ENCODE results near the gene ERC1.
"Not testable (repeated sequence)": the region's sequence is repeated elsewhere in the genome, so short reads cannot be mapped to it uniquely, and the experiment has no call there.

The ERC1 gene

GRCh38 chr12:1218369-1218768 lies 227.3 kb downstream of the ERC1 start:
- no peaks in the 10 kb centered on the region for H3K36me3 ChIP-seq (ENCODE audit: control insufficient read depth, insufficient read depth, low read length)
- H3K9me3 ChIP-seq (ENCODE audit: control insufficient read depth, insufficient read depth, low read length), result no peaks in the 10 kb centered on the region
- no CpG with 5 or more reads among the region's 2 CpGs for WGBS (ENCODE audit: insufficient coverage, insufficient read length)
- H3K27ac ChIP-seq (ENCODE audit: low read length), result no peak overlapping the region
- no peak overlapping the region for H3K4me3 ChIP-seq (ENCODE audit: low read length)
- no peaks in the 10 kb centered on the region for H3K27me3 ChIP-seq (ENCODE audit: control insufficient read depth, insufficient read depth, low read length)
- H3K4me1 ChIP-seq (ENCODE audit: control insufficient read depth, insufficient read depth, low read length), result no peaks in the 10 kb centered on the region
- DNase-seq (ENCODE audit: low read depth, low spot score), result no peak

DNA sequence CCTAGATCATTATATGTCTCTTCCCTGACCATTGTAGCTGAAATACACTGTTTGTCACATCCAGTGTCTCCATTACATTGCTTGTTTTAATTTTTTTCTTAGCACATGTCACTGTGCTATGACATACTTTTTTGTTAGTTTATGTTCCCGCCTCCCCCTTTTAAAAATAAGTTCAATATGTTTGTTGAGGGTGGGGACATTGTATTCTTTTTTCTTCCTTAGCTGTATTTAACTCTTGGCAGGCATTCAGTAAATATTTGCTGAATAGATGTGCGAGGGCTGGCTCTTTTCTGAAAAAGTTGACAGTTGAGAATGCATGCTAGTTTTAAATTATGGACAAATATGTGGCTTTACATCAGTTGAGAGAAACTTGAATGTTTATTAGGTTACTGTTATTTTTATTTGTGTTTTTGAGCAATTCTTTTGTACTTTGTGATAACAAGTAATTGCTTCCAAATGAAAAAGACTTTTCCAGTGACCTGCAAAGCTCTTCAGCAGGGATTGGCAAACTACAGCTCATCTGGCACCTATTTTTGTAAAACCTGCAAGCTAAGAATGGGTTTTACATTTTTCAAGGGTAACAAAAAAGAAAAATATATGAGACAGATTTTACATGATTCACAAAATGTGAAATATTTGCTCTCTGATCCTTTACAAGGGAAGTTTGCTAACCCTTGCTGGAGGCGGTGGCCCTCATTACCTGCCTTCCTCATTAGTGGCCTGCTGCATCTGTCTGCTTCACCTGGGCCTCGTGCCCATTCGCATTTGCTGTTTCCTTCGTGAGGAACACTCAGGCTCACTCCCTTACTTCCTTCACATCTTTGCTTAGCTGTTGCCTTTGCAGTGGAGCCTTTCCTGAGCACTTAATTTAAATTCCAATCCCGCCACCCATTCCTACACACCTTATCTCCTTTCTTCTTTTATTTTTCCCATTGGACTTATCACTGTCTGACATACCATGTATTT lies 229.4 kb downstream of the ERC1 start:
- DNase-seq (ENCODE audit: low read depth, low spot score), result no peak
- no peaks in the 10 kb centered on the region for H3K4me1 ChIP-seq (ENCODE audit: control insufficient read depth, insufficient read depth, low read length)
- 100% methylated on average over 1 of the region's 7 CpGs for WGBS (ENCODE audit: insufficient coverage, insufficient read length)
- no peaks in the 10 kb centered on the region for H3K27me3 ChIP-seq (ENCODE audit: control insufficient read depth, insufficient read depth, low read length)
- H3K4me3 ChIP-seq (ENCODE audit: low read length), result no peak overlapping the region
- H3K9me3 ChIP-seq (ENCODE audit: control insufficient read depth, insufficient read depth, low read length), result no peaks in the 10 kb centered on the region
- H3K27ac ChIP-seq (ENCODE audit: low read length), result no peak overlapping the region
- H3K36me3 ChIP-seq (ENCODE audit: control insufficient read depth, insufficient read depth, low read length), result no peaks in the 10 kb centered on the region

- WGBS (ENCODE audit: insufficient coverage, insufficient read length), result no CpG with 5 or more reads among the region's 4 CpGs
- no peak overlapping the region for H3K4me3 ChIP-seq (ENCODE audit: low read length)
- no peaks in the 10 kb centered on the region for H3K4me1 ChIP-seq (ENCODE audit: control insufficient read depth, insufficient read depth, low read length)
- no peak for DNase-seq (ENCODE audit: low read depth, low spot score)
- H3K27ac ChIP-seq (ENCODE audit: low read length), result no peak overlapping the region
- H3K9me3 ChIP-seq (ENCODE audit: control insufficient read depth, insufficient read depth, low read length), result no peaks in the 10 kb centered on the region
- H3K36me3 ChIP-seq (ENCODE audit: control insufficient read depth, insufficient read depth, low read length), result no peaks in the 10 kb centered on the region
- no peaks in the 10 kb centered on the region for H3K27me3 ChIP-seq (ENCODE audit: control insufficient read depth, insufficient read depth, low read length)
Measured at GRCh38 chr12:1222858-1223639, 232.0 kb downstream of the ERC1 start.

DNA sequence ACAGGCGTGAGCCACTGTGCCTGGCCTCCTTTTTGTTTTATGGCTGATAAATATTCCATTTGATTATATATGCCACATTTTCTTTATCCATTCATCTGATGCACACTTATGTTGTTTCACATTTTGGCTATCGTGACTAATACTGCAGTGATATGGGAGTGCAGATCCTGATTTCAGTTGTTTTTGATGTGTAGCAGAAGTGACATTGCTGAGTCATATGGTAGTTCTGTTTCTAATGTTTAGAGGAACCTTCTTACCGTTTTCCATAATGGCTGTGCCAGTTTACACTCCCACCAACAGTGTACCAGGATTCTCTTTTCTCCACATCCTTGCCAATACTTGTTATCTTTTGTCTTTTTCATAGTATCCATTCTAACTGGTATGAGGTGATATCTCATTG lies 235.9 kb downstream of the ERC1 start:
- H3K4me3 ChIP-seq (ENCODE audit: low read length), result no peak overlapping the region
- WGBS (ENCODE audit: insufficient coverage, insufficient read length), result no CpG with 5 or more reads among the region's 3 CpGs
- H3K4me1 ChIP-seq (ENCODE audit: control insufficient read depth, insufficient read depth, low read length), result no peaks in the 10 kb centered on the region
- DNase-seq (ENCODE audit: low read depth, low spot score), result no peak
- no peaks in the 10 kb centered on the region for H3K36me3 ChIP-seq (ENCODE audit: control insufficient read depth, insufficient read depth, low read length)
- no peaks in the 10 kb centered on the region for H3K27me3 ChIP-seq (ENCODE audit: control insufficient read depth, insufficient read depth, low read length)
- no peaks in the 10 kb centered on the region for H3K9me3 ChIP-seq (ENCODE audit: control insufficient read depth, insufficient read depth, low read length)
- H3K27ac ChIP-seq (ENCODE audit: low read length), result no peak overlapping the region

GRCh38 chr12:1234073-1234472 lies 243.1 kb downstream of the ERC1 start:
- Histone ChIP-seq H3K27me3 (ENCODE audit: control insufficient read depth, insufficient read depth, low read length) (no peaks in the 10 kb centered on the region), H3K36me3 (ENCODE audit: control insufficient read depth, insufficient read depth, low read length) (no peaks in the 10 kb centered on the region), H3K27ac (ENCODE audit: low read length) (no peak overlapping the region), H3K4me1 (ENCODE audit: control insufficient read depth, insufficient read depth, low read length) (no peaks in the 10 kb centered on the region), H3K9me3 (ENCODE audit: control insufficient read depth, insufficient read depth, low read length) (no peaks in the 10 kb centered on the region), H3K4me3 (ENCODE audit: low read length) (no peak overlapping the region)
- no CpG with 5 or more reads among the region's 2 CpGs for WGBS (ENCODE audit: insufficient coverage, insufficient read length)
- DNase-seq (ENCODE audit: low read depth, low spot score), result no peak

- Histone ChIP-seq H3K9me3 (ENCODE audit: control insufficient read depth, insufficient read depth, low read length) (no peaks in the 10 kb centered on the region), H3K4me1 (ENCODE audit: control insufficient read depth, insufficient read depth, low read length) (peaks cover 2% of the 10 kb centered on the region), H3K27ac (ENCODE audit: low read length) (no peak overlapping the region), H3K4me3 (ENCODE audit: low read length) (no peak overlapping the region), H3K36me3 (ENCODE audit: control insufficient read depth, insufficient read depth, low read length) (no peaks in the 10 kb centered on the region), H3K27me3 (ENCODE audit: control insufficient read depth, insufficient read depth, low read length) (no peaks in the 10 kb centered on the region)
- no CpG with 5 or more reads among the region's 2 CpGs for WGBS (ENCODE audit: insufficient coverage, insufficient read length)
- DNase-seq (ENCODE audit: low read depth, low spot score), result no peak
Measured at GRCh38 chr12:1246637-1247036, 255.6 kb downstream of the ERC1 start.

DNA sequence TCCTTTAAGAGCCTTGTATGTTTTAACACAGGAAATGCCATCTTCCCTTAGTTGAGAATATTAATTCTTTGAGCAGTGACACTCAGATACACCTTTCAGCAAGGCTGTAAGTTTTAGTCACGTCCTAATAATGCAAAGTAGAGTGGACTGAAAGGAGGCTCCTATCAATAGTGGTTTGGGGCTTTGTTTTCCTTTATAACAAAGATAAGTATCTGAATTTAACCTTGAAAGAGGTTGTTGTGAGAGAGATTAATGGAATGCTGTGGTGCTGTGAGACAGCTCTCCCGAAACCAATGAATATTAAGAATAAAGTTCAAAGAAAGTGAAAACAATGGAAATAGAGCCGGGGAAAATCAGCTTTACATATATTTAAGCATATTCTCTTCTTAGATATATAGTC lies 259.6 kb downstream of the ERC1 start:
- Histone ChIP-seq H3K9me3 (ENCODE audit: control insufficient read depth, insufficient read depth, low read length) (no peaks in the 10 kb centered on the region), H3K4me1 (ENCODE audit: control insufficient read depth, insufficient read depth, low read length) (peaks cover 2% of the 10 kb centered on the region), H3K27ac (ENCODE audit: low read length) (no peak overlapping the region), H3K36me3 (ENCODE audit: control insufficient read depth, insufficient read depth, low read length) (no peaks in the 10 kb centered on the region), H3K4me3 (ENCODE audit: low read length) (no peak overlapping the region), H3K27me3 (ENCODE audit: control insufficient read depth, insufficient read depth, low read length) (no peaks in the 10 kb centered on the region)
- DNase-seq (ENCODE audit: low read depth, low spot score), result no peak
- WGBS (ENCODE audit: insufficient coverage, insufficient read length), result no CpG with 5 or more reads among the region's 3 CpGs

- H3K4me1 ChIP-seq (ENCODE audit: control insufficient read depth, insufficient read depth, low read length), result peaks cover 2% of the 10 kb centered on the region
- H3K36me3 ChIP-seq (ENCODE audit: control insufficient read depth, insufficient read depth, low read length), result no peaks in the 10 kb centered on the region
- H3K27ac ChIP-seq (ENCODE audit: low read length), result no peak overlapping the region
- H3K4me3 ChIP-seq (ENCODE audit: low read length), result no peak overlapping the region
- H3K27me3 ChIP-seq (ENCODE audit: control insufficient read depth, insufficient read depth, low read length), result no peaks in the 10 kb centered on the region
- no peaks in the 10 kb centered on the region for H3K9me3 ChIP-seq (ENCODE audit: control insufficient read depth, insufficient read depth, low read length)
- WGBS (ENCODE audit: insufficient coverage, insufficient read length), result no CpG with 5 or more reads among the region's 2 CpGs
- DNase-seq (ENCODE audit: low read depth, low spot score), result no peak
Measured at GRCh38 chr12:1252758-1253157, 261.7 kb downstream of the ERC1 start.

- H3K27ac ChIP-seq (ENCODE audit: low read length); H3K36me3 ChIP-seq (ENCODE audit: control insufficient read depth, insufficient read depth, low read length); H3K4me1 ChIP-seq (ENCODE audit: control insufficient read depth, insufficient read depth, low read length); H3K9me3 ChIP-seq (ENCODE audit: control insufficient read depth, insufficient read depth, low read length); H3K4me3 ChIP-seq (ENCODE audit: low read length); H3K27me3 ChIP-seq (ENCODE audit: control insufficient read depth, insufficient read depth, low read length); DNase-seq (ENCODE audit: low read depth, low spot score): not testable (repeated sequence)
- WGBS (ENCODE audit: insufficient coverage, insufficient read length), result no CpG with 5 or more reads among the region's 6 CpGs
Measured at GRCh38 chr12:1255125-1255524, 264.1 kb downstream of the ERC1 start.

GRCh38 chr12:1255854-1256253 lies 264.8 kb downstream of the ERC1 start:
- H3K4me1 ChIP-seq (ENCODE audit: control insufficient read depth, insufficient read depth, low read length); H3K4me3 ChIP-seq (ENCODE audit: low read length); H3K27ac ChIP-seq (ENCODE audit: low read length); DNase-seq (ENCODE audit: low read depth, low spot score); H3K9me3 ChIP-seq (ENCODE audit: control insufficient read depth, insufficient read depth, low read length); H3K27me3 ChIP-seq (ENCODE audit: control insufficient read depth, insufficient read depth, low read length); H3K36me3 ChIP-seq (ENCODE audit: control insufficient read depth, insufficient read depth, low read length): not testable (repeated sequence)
- WGBS (ENCODE audit: insufficient coverage, insufficient read length), result no CpG with 5 or more reads among the region's 4 CpGs

Data from iPS DF 6.9 (cell line).